ENCODE data around the gene ERP27.

ERP27 gene

GRCh38 chr12:14937689-14938088 lies 648 bp downstream of the ERP27 start:
- Histone ChIP-seq H3K4me3 (ENCODE audit: low read depth, low read length) (no peak overlapping the region), H2BK5ac (ENCODE audit: low read depth, low read length, poor library complexity) (no peak overlapping the region), H2AK5ac (ENCODE audit: low read length) (no peak overlapping the region), H2BK12ac (ENCODE audit: low read length) (peak overlapping the region; percentile 74), H4K12ac (ENCODE audit: low read depth, low read length) (no peak overlapping the region), H3K4me1 (ENCODE audit: control insufficient read depth in 1 of 2, insufficient read depth in 2 of 2, low read length in 2 of 2) (peaks cover 12 to 13% of the 10 kb centered on the region in 2 experiments), H3K79me2 (ENCODE audit: control insufficient read depth, insufficient read depth, low read length, poor library complexity) (no peaks in the 10 kb centered on the region), H3K27me3 (ENCODE audit: insufficient read depth, low read length) (no peaks in the 10 kb centered on the region), H3K79me1 (ENCODE audit: low read length) (peaks cover 21% of the 10 kb centered on the region), H3K4ac (ENCODE audit: low read depth, low read length) (no peak overlapping the region), H2BK120ac (ENCODE audit: insufficient read depth, low read length, poor library complexity) (no peak overlapping the region), H4K91ac (ENCODE audit: low read depth, low read length) (no peak overlapping the region), H3K14ac (ENCODE audit: low read length) (no peak overlapping the region), H3K9me3 (ENCODE audit: insufficient read depth, low read depth, low read length) (no peaks in the 10 kb centered on the region), H3K4me2 (ENCODE audit: low read length) (no peak overlapping the region), H3K23ac (ENCODE audit: low read length) (no peak overlapping the region), H3K27ac (ENCODE audit: low read depth, low read length) (peak overlapping the region; percentile 14), H3K36me3 (ENCODE audit: control insufficient read depth in 1 of 2, insufficient read depth in 2 of 2, low read length in 2 of 2) (peaks cover 5% of the 10 kb centered on the region in 2 experiments), H4K8ac (ENCODE audit: low read depth, low read length) (no peak overlapping the region), H3K18ac (ENCODE audit: low read length) (peak overlapping the region; percentile 20), H3K9ac (ENCODE audit: low read length) (no peak overlapping the region), H2AFZ (ENCODE audit: insufficient read depth, low read length, poor library complexity) (no peak overlapping the region)
- DNase-seq, result no peak
- no CpG with 5 or more reads among the region's 1 CpG for WGBS (ENCODE audit: extremely low coverage, insufficient coverage, insufficient read length)

- H4K8ac ChIP-seq (ENCODE audit: low read depth, low read length), result no peak overlapping the region
- no peak overlapping the region for H2BK12ac ChIP-seq (ENCODE audit: low read length)
- DNase-seq, result peak in 1 of 2 donors; percentile 19
- no peak overlapping the region for H3K4ac ChIP-seq (ENCODE audit: low read depth, low read length)
- peak overlapping the region; percentile 28 for H3K27ac ChIP-seq (ENCODE audit: low read depth, low read length)
- H3K4me2 ChIP-seq (ENCODE audit: low read length), result no peak overlapping the region
- no peaks in the 10 kb centered on the region for H3K9me3 ChIP-seq (ENCODE audit: insufficient read depth, low read depth, low read length)
- no peak overlapping the region for H2BK5ac ChIP-seq (ENCODE audit: low read depth, low read length, poor library complexity)
- H2BK120ac ChIP-seq (ENCODE audit: insufficient read depth, low read length, poor library complexity), result no peak overlapping the region
- H3K23ac ChIP-seq (ENCODE audit: low read length), result no peak overlapping the region
- H4K12ac ChIP-seq (ENCODE audit: low read depth, low read length), result no peak overlapping the region
- peaks cover 14 to 16% of the 10 kb centered on the region in 2 experiments for H3K4me1 ChIP-seq (ENCODE audit: control insufficient read depth in 1 of 2, insufficient read depth in 2 of 2, low read length in 2 of 2)
- no CpG with 5 or more reads among the region's 3 CpGs for WGBS (ENCODE audit: extremely low coverage, insufficient coverage, insufficient read length)
- no peak overlapping the region for H3K14ac ChIP-seq (ENCODE audit: low read length)
- no peak overlapping the region for H2AK5ac ChIP-seq (ENCODE audit: low read length)
- no peak overlapping the region for H4K91ac ChIP-seq (ENCODE audit: low read depth, low read length)
- H3K27me3 ChIP-seq (ENCODE audit: insufficient read depth, low read length), result no peaks in the 10 kb centered on the region
- H3K79me1 ChIP-seq (ENCODE audit: low read length), result peaks cover 21% of the 10 kb centered on the region
- H3K9ac ChIP-seq (ENCODE audit: low read length), result no peak overlapping the region
- H3K79me2 ChIP-seq (ENCODE audit: control insufficient read depth, insufficient read depth, low read length, poor library complexity), result no peaks in the 10 kb centered on the region
- H3K18ac ChIP-seq (ENCODE audit: low read length), result no peak overlapping the region
- no peaks in the 10 kb centered on the region for H3K36me3 ChIP-seq (ENCODE audit: control insufficient read depth in 1 of 2, insufficient read depth in 2 of 2, low read length in 2 of 2)
- H3K4me3 ChIP-seq (ENCODE audit: low read depth, low read length), result no peak overlapping the region
- no peak overlapping the region for H2AFZ ChIP-seq (ENCODE audit: insufficient read depth, low read length, poor library complexity)
These were observed 1.3 kb downstream of the ERP27 start for GRCh38 chr12:14937014-14937413.

- no peak overlapping the region for H3K4ac ChIP-seq (ENCODE audit: low read depth, low read length)
- no peak overlapping the region for H2AK5ac ChIP-seq (ENCODE audit: low read length)
- H3K9me3 ChIP-seq (ENCODE audit: insufficient read depth, low read depth, low read length), result no peaks in the 10 kb centered on the region
- peak overlapping the region; percentile 30 for H2BK120ac ChIP-seq (ENCODE audit: insufficient read depth, low read length, poor library complexity)
- no peak overlapping the region for H3K23ac ChIP-seq (ENCODE audit: low read length)
- no peak overlapping the region for H4K12ac ChIP-seq (ENCODE audit: low read depth, low read length)
- H3K36me3 ChIP-seq (ENCODE audit: control insufficient read depth in 1 of 2, insufficient read depth in 2 of 2, low read length in 2 of 2), result no peaks in the 10 kb centered on the region
- no peak overlapping the region for H3K18ac ChIP-seq (ENCODE audit: low read length)
- H3K4me1 ChIP-seq (ENCODE audit: control insufficient read depth in 1 of 2, insufficient read depth in 2 of 2, low read length in 2 of 2), result peaks cover 18 to 19% of the 10 kb centered on the region in 2 experiments
- no peaks in the 10 kb centered on the region for H3K79me2 ChIP-seq (ENCODE audit: control insufficient read depth, insufficient read depth, low read length, poor library complexity)
- no peak overlapping the region for H3K4me3 ChIP-seq (ENCODE audit: low read depth, low read length)
- peak overlapping the region; percentile 17 for H4K8ac ChIP-seq (ENCODE audit: low read depth, low read length)
- H2AFZ ChIP-seq (ENCODE audit: insufficient read depth, low read length, poor library complexity), result no peak overlapping the region
- peak overlapping the region; percentile 55 for H4K91ac ChIP-seq (ENCODE audit: low read depth, low read length)
- no peak overlapping the region for H3K27ac ChIP-seq (ENCODE audit: low read depth, low read length)
- H3K27me3 ChIP-seq (ENCODE audit: insufficient read depth, low read length), result no peaks in the 10 kb centered on the region
- peak overlapping the region; percentile 25 for H2BK12ac ChIP-seq (ENCODE audit: low read length)
- no peak overlapping the region for H3K14ac ChIP-seq (ENCODE audit: low read length)
- no peak overlapping the region for H3K4me2 ChIP-seq (ENCODE audit: low read length)
- H3K9ac ChIP-seq (ENCODE audit: low read length), result no peak overlapping the region
- peaks cover 27% of the 10 kb centered on the region for H3K79me1 ChIP-seq (ENCODE audit: low read length)
- peak; percentile 66 to 81 for DNase-seq
- no peak overlapping the region for H2BK5ac ChIP-seq (ENCODE audit: low read depth, low read length, poor library complexity)
- WGBS (ENCODE audit: extremely low coverage, insufficient coverage, insufficient read length), result no CpG with 5 or more reads among the region's 6 CpGs
These were observed 2.0 kb downstream of the ERP27 start for GRCh38 chr12:14936224-14936861.

GRCh38 chr12:14935031-14935430 lies 3.3 kb downstream of the ERP27 start:
- Histone ChIP-seq H3K14ac (ENCODE audit: low read length) (no peak overlapping the region), H3K18ac (ENCODE audit: low read length) (no peak overlapping the region), H3K9ac (ENCODE audit: low read length) (no peak overlapping the region), H3K9me3 (ENCODE audit: insufficient read depth, low read depth, low read length) (no peaks in the 10 kb centered on the region), H3K4ac (ENCODE audit: low read depth, low read length) (no peak overlapping the region), H3K79me2 (ENCODE audit: control insufficient read depth, insufficient read depth, low read length, poor library complexity) (no peaks in the 10 kb centered on the region), H4K8ac (ENCODE audit: low read depth, low read length) (no peak overlapping the region), H3K36me3 (ENCODE audit: control insufficient read depth in 1 of 2, insufficient read depth in 2 of 2, low read length in 2 of 2) (no peaks in the 10 kb centered on the region), H3K27ac (ENCODE audit: low read depth, low read length) (peak overlapping the region; percentile 23), H3K23ac (ENCODE audit: low read length) (no peak overlapping the region), H2AFZ (ENCODE audit: insufficient read depth, low read length, poor library complexity) (no peak overlapping the region), H3K4me2 (ENCODE audit: low read length) (no peak overlapping the region), H2BK12ac (ENCODE audit: low read length) (no peak overlapping the region), H3K27me3 (ENCODE audit: insufficient read depth, low read length) (no peaks in the 10 kb centered on the region), H3K4me1 (ENCODE audit: control insufficient read depth in 1 of 2, insufficient read depth in 2 of 2, low read length in 2 of 2) (peaks cover 18 to 19% of the 10 kb centered on the region in 2 experiments), H4K91ac (ENCODE audit: low read depth, low read length) (peak overlapping the region; percentile 89), H3K4me3 (ENCODE audit: low read depth, low read length) (no peak overlapping the region), H2AK5ac (ENCODE audit: low read length) (no peak overlapping the region), H4K12ac (ENCODE audit: low read depth, low read length) (no peak overlapping the region), H3K79me1 (ENCODE audit: low read length) (peaks cover 27% of the 10 kb centered on the region), H2BK120ac (ENCODE audit: insufficient read depth, low read length, poor library complexity) (peak overlapping the region; percentile 11), H2BK5ac (ENCODE audit: low read depth, low read length, poor library complexity) (peak overlapping the region; percentile 66)
- no peak for DNase-seq
- WGBS (ENCODE audit: extremely low coverage, insufficient coverage, insufficient read length), result no CpG with 5 or more reads among the region's 4 CpGs

Data from trophoblast cell (in vitro differentiated cells and primary cell).